Endothelial cell of umbilical vein (primary cell): ENCODE data around the gene TCF7L2. TPM values are rescaled to one million over a fixed set of nuclear protein-coding genes. Genes with fewer than 3 reads are reported as not detected.

Experiments used
- BruUV-seq: library from RNA; stranded (reverse); fragments of 400-500 nt; replicated peaks from 2 replicates; lab custom pipeline; 2021; lab: Mats Ljungman, UMichigan
- CTCF ChIA-PET: fragments of 300-600, 350-600 bp; sonication (Branson Sonifier 250); formaldehyde crosslinking; loops from one replicate; lab custom pipeline; 2021; ENCODE audit warnings: antibody characterized with exemption, inconsistent platforms; lab: Charles Lee
- POLR2A ChIA-PET: fragments of 300-600, 350-600 bp; sonication (Branson Sonifier 250); formaldehyde crosslinking; loops from one replicate; lab custom pipeline; 2021; ENCODE audit warnings: antibody characterized with exemption, inconsistent platforms; lab: Charles Lee
- DNase-seq: peaks from one replicate; pipeline ENCODE4 v3.0.0-alpha.2; 2011; ENCODE audit warnings: low read depth, low spot score
- FAIRE-seq: peaks from 2 replicates; lab custom pipeline; 2011; peaks lifted over from hg19 to GRCh38; lab: Jason Lieb, UNC
- H2AFZ ChIP-seq: 2 replicates; pipeline ENCODE4 v1.6.0; 2012; ENCODE audit warnings: low read depth, low read length, control low read depth, inconsistent platforms
- H3K27ac ChIP-seq: 2 replicates; pipeline ENCODE4 v1.5.1; 2011; ENCODE audit warnings: low read depth, mild to moderate bottlenecking, control low read depth, low read length, moderate library complexity; ENCODE audit not compliant: insufficient read depth
- H3K27me3 ChIP-seq, 2 experiments: 2 replicates each; pipeline versions ENCODE4 v1.6.0 to v1.6.1; 2011; ENCODE audit warnings: low read length in 2 of 2, mixed read lengths in 1 of 2; ENCODE audit not compliant: control insufficient read depth in 2 of 2, insufficient read depth in 2 of 2
- H3K36me3 ChIP-seq, 2 experiments: 2 replicates in 1 of 2; 3 replicates in 1 of 2; pipeline ENCODE4 v1.5.1; 2011; ENCODE audit warnings: low read length in 2 of 2, mild to moderate bottlenecking in 1 of 2, moderate library complexity in 1 of 2; ENCODE audit not compliant: control insufficient read depth in 2 of 2, insufficient read depth in 2 of 2; ENCODE audit errors: extremely low read depth in 1 of 2
- H3K4me1 ChIP-seq: 3 replicates; pipeline ENCODE4 v1.5.1; 2011; ENCODE audit warnings: mild to moderate bottlenecking, low read length; ENCODE audit not compliant: control insufficient read depth, insufficient read depth; ENCODE audit errors: extremely low read depth
- H3K4me2 ChIP-seq: 2 replicates; pipeline ENCODE4 v1.6.1; 2011; ENCODE audit warnings: low read length, control low read depth, mixed read lengths; ENCODE audit not compliant: insufficient read depth
- H3K4me3 ChIP-seq, 3 experiments: fragments of 200-600 bp in 1 of 3; sonication (generic), shearing (Covaris generic) in 1 of 3; replicated peaks in 1 of 3; 2 replicates each; pipeline ENCODE4 v1.5.1; 2011 to 2016; ENCODE audit warnings: control low read depth in 3 of 3, low read length in 3 of 3, mild to moderate bottlenecking in 2 of 3, inconsistent platforms in 1 of 3, low read depth in 1 of 3, moderate library complexity in 1 of 3; ENCODE audit not compliant: insufficient read depth in 1 of 3
- H3K79me2 ChIP-seq: 2 replicates; pipeline ENCODE4 v1.6.0; 2012; ENCODE audit warnings: low read length, inconsistent platforms; ENCODE audit not compliant: control insufficient read depth, insufficient read depth
- H3K9ac ChIP-seq: replicated peaks from 2 replicates; pipeline ENCODE3; 2011; ENCODE audit warnings: low read length, control low read depth; ENCODE audit not compliant: insufficient read depth; ENCODE audit errors: extremely low read depth
- H3K9me1 ChIP-seq: replicated peaks from 3 replicates; pipeline ENCODE4 v1.6.0; 2011; ENCODE audit warnings: mild to moderate bottlenecking, low read length; ENCODE audit not compliant: control insufficient read depth, insufficient read depth; ENCODE audit errors: extremely low read depth
- H3K9me3 ChIP-seq: replicated peaks from 2 replicates; pipeline ENCODE4 v1.5.1; 2012; ENCODE audit warnings: low read length, inconsistent platforms; ENCODE audit not compliant: control insufficient read depth, insufficient read depth
- H4K20me1 ChIP-seq: replicated peaks from 2 replicates; pipeline ENCODE3; 2011; ENCODE audit warnings: mild to moderate bottlenecking, low read length; ENCODE audit not compliant: control insufficient read depth, insufficient read depth; ENCODE audit errors: extremely low read depth
- JUN ChIP-seq: IDR thresholded peaks from 2 replicates; pipeline ENCODE4 v1.6.1; 2011; ENCODE audit warnings: borderline replicate concordance, low read depth; ENCODE audit not compliant: insufficient read length, insufficient read depth
- POLR2A ChIP-seq: IDR thresholded peaks from 2 replicates; pipeline ENCODE4 v1.6.1; 2012; ENCODE audit warnings: low read depth, mild to moderate bottlenecking, control low read depth, low read length
- POLR2AphosphoS5 ChIP-seq: IDR thresholded peaks from 2 replicates; pipeline ENCODE4 v1.6.1; 2012; ENCODE audit warnings: low read depth, mild to moderate bottlenecking, control low read depth, low read length, moderate library complexity; ENCODE audit not compliant: insufficient read depth
- dilution Hi-C: fragments of 300-500 bp; cut with MboI; formaldehyde crosslinking; loops from one replicate; pipeline ENCODE4 v1.15.0; 2019; ENCODE audit warnings: low sequenced_read_pairs; ENCODE audit not compliant: extremely low pct_ligation_motif_present
- intact Hi-C: fragments of 100-400 bp; cut with micrococcal nuclease; formaldehyde crosslinking; loops from one replicate; pipeline ENCODE4 v1.10.0; 2022
- polyA plus RNA-seq, 4 experiments: library from polyadenylated mRNA; depleted of rRNA in 3 of 4; stranded (reverse) in 3 of 4; unstranded in 1 of 4; fragments of >200 nt; gene quantifications; 2 replicates each; pipeline versions ENCODE4 v1.2.1 to v1.2.3, GENCODE V29; 2011 to 2012; ENCODE audit warnings: missing spikeins in 1 of 4
- total RNA-seq: library from RNA; stranded (reverse); gene quantifications from 2 replicates; pipeline ENCODE4 v1.2.3, GENCODE V29; 2021
- TF ChIP-seq, protein P1 (sequence below), 2 donors: IDR thresholded peaks; 1 replicate in 1 of 2; 2 replicates in 1 of 2; pipeline ENCODE4 v1.5.1; 2011; ENCODE audit warnings: low read length in 2 of 2, mild to moderate bottlenecking in 2 of 2, moderate library complexity in 2 of 2, control low read depth in 1 of 2, inconsistent platforms in 1 of 2, low read depth in 1 of 2; ENCODE audit not compliant: insufficient read depth in 1 of 2; ENCODE audit errors: extremely low read depth in 1 of 2
- TF ChIP-seq, protein P2 (sequence below): IDR thresholded peaks from 2 replicates; pipeline ENCODE4 v1.6.1; 2011; ENCODE audit not compliant: insufficient read depth, insufficient read length

The TCF7L2 gene
- total and polyA plus RNA-seq, 2 donors (not counting 3 experiments of a cell fraction or from before 2014, with no cell fraction given) = 9.9 to 21.8 TPM

DNA sequence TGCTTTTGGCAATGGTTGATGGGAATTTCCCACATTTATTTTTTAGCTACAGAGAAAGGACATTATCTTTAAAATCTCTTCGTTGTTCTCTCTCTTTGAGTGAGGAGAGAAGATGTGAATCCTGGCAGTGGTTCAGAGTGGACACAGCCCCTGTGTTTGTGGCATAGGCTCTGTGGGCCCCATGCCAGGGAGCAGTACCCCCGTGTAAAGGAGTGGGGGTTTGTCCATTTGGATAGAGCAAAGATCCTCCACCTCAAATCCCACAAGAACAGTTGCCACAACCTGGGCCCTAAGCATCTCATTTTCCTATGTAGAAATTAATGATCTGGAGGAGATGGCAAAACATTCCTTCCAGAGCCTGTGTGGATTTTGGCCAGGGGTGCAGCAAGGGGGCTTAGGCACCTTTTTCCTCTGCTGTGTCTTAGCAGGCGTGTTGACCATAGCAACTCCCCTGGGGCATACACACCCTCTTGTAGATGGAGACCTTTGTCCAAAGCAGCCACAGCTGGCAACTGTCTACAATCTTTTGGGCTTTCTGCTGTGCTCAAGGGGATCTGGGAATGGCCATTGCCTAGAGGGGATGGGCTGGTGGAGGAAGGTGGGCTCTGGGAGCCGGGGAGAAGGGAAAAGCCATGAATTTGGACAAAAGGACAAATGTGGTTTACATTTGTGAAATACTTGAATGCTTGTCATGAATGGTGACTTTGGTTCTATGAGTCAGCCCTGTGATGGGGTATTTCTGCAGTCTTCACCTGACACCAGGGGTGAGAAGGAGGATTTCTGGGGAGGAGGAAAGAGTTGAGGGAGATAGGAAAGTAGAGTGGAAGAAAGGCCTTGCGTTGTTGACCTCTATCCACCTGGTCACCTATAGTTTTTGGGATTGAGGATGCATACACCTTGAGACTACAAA lies 92.0 kb downstream of the TCF7L2 start:
- Histone ChIP-seq H3K27me3 (no peaks in the 10 kb centered on the region), H3K27ac (no peak overlapping the region), H3K79me2 (peaks cover 4% of the 10 kb centered on the region), H3K4me2 (no peak overlapping the region), H3K9me3 (no peaks in the 10 kb centered on the region), H3K9ac (no peak overlapping the region), H3K9me1 (no peaks in the 10 kb centered on the region), H3K4me1 (peaks cover 14% of the 10 kb centered on the region), H4K20me1 (no peaks in the 10 kb centered on the region), H2AFZ (no peak overlapping the region), H3K4me3 (no peak overlapping the region), H3K36me3 (peaks cover 0 to 1% of the 10 kb centered on the region in 2 experiments)
- DNase-seq (no peak), FAIRE-seq (no peak)
- TF ChIP-seq, protein P1, sequence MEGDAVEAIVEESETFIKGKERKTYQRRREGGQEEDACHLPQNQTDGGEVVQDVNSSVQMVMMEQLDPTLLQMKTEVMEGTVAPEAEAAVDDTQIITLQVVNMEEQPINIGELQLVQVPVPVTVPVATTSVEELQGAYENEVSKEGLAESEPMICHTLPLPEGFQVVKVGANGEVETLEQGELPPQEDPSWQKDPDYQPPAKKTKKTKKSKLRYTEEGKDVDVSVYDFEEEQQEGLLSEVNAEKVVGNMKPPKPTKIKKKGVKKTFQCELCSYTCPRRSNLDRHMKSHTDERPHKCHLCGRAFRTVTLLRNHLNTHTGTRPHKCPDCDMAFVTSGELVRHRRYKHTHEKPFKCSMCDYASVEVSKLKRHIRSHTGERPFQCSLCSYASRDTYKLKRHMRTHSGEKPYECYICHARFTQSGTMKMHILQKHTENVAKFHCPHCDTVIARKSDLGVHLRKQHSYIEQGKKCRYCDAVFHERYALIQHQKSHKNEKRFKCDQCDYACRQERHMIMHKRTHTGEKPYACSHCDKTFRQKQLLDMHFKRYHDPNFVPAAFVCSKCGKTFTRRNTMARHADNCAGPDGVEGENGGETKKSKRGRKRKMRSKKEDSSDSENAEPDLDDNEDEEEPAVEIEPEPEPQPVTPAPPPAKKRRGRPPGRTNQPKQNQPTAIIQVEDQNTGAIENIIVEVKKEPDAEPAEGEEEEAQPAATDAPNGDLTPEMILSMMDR (IDR thresholded peaks at IDR 0.05; ENCODE audit: extremely low read depth in 1 of 2, insufficient read depth in 1 of 2, low read depth in 1 of 2, low read length in 2 of 2) = no peak
- TF ChIP-seq POLR2A (no peak), JUN (no peak), POLR2AphosphoS5 (no peak)
- TF ChIP-seq, protein P2, sequence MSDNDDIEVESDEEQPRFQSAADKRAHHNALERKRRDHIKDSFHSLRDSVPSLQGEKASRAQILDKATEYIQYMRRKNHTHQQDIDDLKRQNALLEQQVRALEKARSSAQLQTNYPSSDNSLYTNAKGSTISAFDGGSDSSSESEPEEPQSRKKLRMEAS = no peak
- no TSS peak for BruUV-seq
- intact Hi-C loops (no loop called here), dilution Hi-C loops (no loop called here)
- ChIA-PET POLR2A (no interaction called here), CTCF (interaction anchor here (1.1 to 1.3 kb wide), 2 partner anchors 14 to 55 kb away, joined by 3 read pairs; no protein-coding TSS in a partner anchor)
